Spleen (tissue), 11 donors: ENCODE measurements around the gene NFATC1. TPM values are rescaled to one million over a fixed set of nuclear protein-coding genes. Genes with fewer than 3 reads are reported as not detected.

ENCODE experiments used
- DNase-seq: peaks from one replicate; pipeline ENCODE4 v3.0.0-alpha.2; 2020
- H3K27ac ChIP-seq, 8 donors: fragments of 200-600 bp; sonication (generic) in 7 of 8; 1 replicate in 4 of 8; 2 replicates in 4 of 8; pipeline versions ENCODE4 v1.5.0 to v1.8.0; 2016 to 2021; ENCODE audit warnings: inconsistent platforms in 4 of 8, mild to moderate bottlenecking in 4 of 8, moderate library complexity in 1 of 8
- H3K27me3 ChIP-seq, 7 donors: fragments of 200-600 bp; sonication (generic) in 6 of 7; replicated peaks in 1 of 7; 1 replicate in 4 of 7; 2 replicates in 3 of 7; pipeline versions ENCODE4 v1.5.0 to v1.8.0; 2016 to 2021; ENCODE audit warnings: inconsistent platforms in 3 of 7, mild to moderate bottlenecking in 1 of 7
- H3K36me3 ChIP-seq, 6 donors: fragments of 200-600 bp; sonication (generic) in 5 of 6; 1 replicate in 4 of 6; 2 replicates in 2 of 6; pipeline versions ENCODE4 v1.5.0 to v1.8.0; 2016 to 2021; ENCODE audit warnings: inconsistent platforms in 2 of 6
- H3K4me1 ChIP-seq, 6 donors: fragments of 200-600 bp; sonication (generic) in 5 of 6; 1 replicate in 3 of 6; 2 replicates in 3 of 6; pipeline versions ENCODE4 v1.5.0 to v1.8.0; 2016 to 2021; ENCODE audit warnings: inconsistent platforms in 3 of 6
- H3K4me3 ChIP-seq, 8 donors: fragments of 200-600 bp; sonication (generic) in 7 of 8; 1 replicate in 4 of 8; 2 replicates in 4 of 8; pipeline versions ENCODE4 v1.5.0 to v1.8.0; 2016 to 2021; ENCODE audit warnings: inconsistent platforms in 4 of 8, mild to moderate bottlenecking in 4 of 8, moderate library complexity in 2 of 8
- H3K9me3 ChIP-seq, 8 donors: fragments of 200-600 bp; sonication (generic) in 7 of 8; 1 replicate in 4 of 8; 2 replicates in 4 of 8; pipeline versions ENCODE4 v1.5.0 to v1.8.0; 2016 to 2021; ENCODE audit warnings: inconsistent platforms in 4 of 8
- CTCF ChIP-seq, 11 experiments: fragments of 200-600 bp in 7 of 11; fragments of 450-650 bp in 4 of 11; sonication (generic) in 4 of 11; IDR thresholded peaks in 8 of 11; conservative IDR thresholded peaks in 3 of 11; 1 replicate in 7 of 11; 2 replicates in 4 of 11; pipeline versions ENCODE4 v1.4.0 to v1.8.0; 2016 to 2021; ENCODE audit warnings: antibody characterized with exemption in 11 of 11, inconsistent platforms in 4 of 11, mild to moderate bottlenecking in 1 of 11
- POLR2A ChIP-seq, 3 donors: fragments of 450-650 bp; IDR thresholded peaks; one replicate each; pipeline ENCODE4 v1.5.1; 2017; ENCODE audit warnings: antibody characterized with exemption in 3 of 3, mild to moderate bottlenecking in 1 of 3
- POLR2AphosphoS5 ChIP-seq, 3 donors: sonication (generic); formaldehyde crosslinking; IDR thresholded peaks; one replicate each; pipeline ENCODE4 v1.5.1; 2017; ENCODE audit warnings: antibody characterized with exemption in 3 of 3
- WGBS, 5 donors: extraction: QIAGEN DNeasy Blood & Tissue Kit in 3 of 5; methylation state at CpG; one replicate each; pipeline versions ENCODE4 v1.1.5 to v1.1.7; 2013 to 2018; 5-methylcytosine and 5-hydroxymethylcytosine counted together
- intact Hi-C: fragments of 100-400 bp; cut with DNase I; formaldehyde crosslinking; loops from one replicate; pipeline ENCODE4 v1.15.0; 2023; ENCODE audit warnings: low total_unique reads
- polyA plus RNA-seq, 3 donors: library from polyadenylated mRNA; stranded (reverse); fragments of 200-250 nt; gene quantifications; one replicate each; pipeline ENCODE4 v1.2.1, GENCODE V29; 2013
- total RNA-seq, 7 donors: library from RNA; depleted of rRNA in 3 of 7; stranded (reverse); fragments of >200 nt in 3 of 7; fragmentation: NEBNext Ultra II Directional in 4 of 7; extraction: Animal tissue kit (Norgen Biotek cat#: 25700) in 4 of 7; gene quantifications; one replicate each; pipeline versions ENCODE4 v1.1.0 to v1.2.1, GENCODE V29; 2016 to 2021
- donor health status: healthy with polysubstance abuse.
- donor health status: DM: no; HTN: no; CAD: no; lungs with moderate emphysema.
- donor health status: DM: no; HTN: no; CAD: no.
- donor health status: Bipolar disorder and iron deficiency.
- donor health status: healthy.
- donor health status: DM: no; HTN: no; CAD: no.
- donor health status: DM: yes; HTN: yes; CAD: no.

The NFATC1 gene
- total and polyA plus RNA-seq, 10 donors, result 20.7 to 64.9 (median 47.4) TPM

GRCh38 chr18:79413426-79413825 is 17.7 kb downstream of the NFATC1 start:
- Histone ChIP-seq H3K36me3 (peaks cover 3 to 76% (median 44%) of the 10 kb centered on the region in 6 donors), H3K27ac (peak overlapping the region in 7 of 8 donors; percentile 61 to 82 (median 74)), H3K27me3 (no peaks in the 10 kb centered on the region), H3K4me3 (no peak overlapping the region), H3K4me1 (peaks cover 0 to 65% (median 43%) of the 10 kb centered on the region in 6 donors), H3K9me3 (no peaks in the 10 kb centered on the region)
- WGBS, 5 donors, result 83 to 97% (median 89%) methylated on average over 15 to 16 of the region's 16 CpGs
- TF ChIP-seq POLR2AphosphoS5 (IDR thresholded peaks at IDR 0.05) (no peak), POLR2A (IDR thresholded peaks at IDR 0.05) (no peak), CTCF (IDR thresholded peaks at IDR 0.05 in 8 of 11, conservative IDR thresholded peaks at IDR 0.05 in 3 of 11) (no peak)
- intact Hi-C loops, result no loop called here
- peak; percentile 67 for DNase-seq

DNA sequence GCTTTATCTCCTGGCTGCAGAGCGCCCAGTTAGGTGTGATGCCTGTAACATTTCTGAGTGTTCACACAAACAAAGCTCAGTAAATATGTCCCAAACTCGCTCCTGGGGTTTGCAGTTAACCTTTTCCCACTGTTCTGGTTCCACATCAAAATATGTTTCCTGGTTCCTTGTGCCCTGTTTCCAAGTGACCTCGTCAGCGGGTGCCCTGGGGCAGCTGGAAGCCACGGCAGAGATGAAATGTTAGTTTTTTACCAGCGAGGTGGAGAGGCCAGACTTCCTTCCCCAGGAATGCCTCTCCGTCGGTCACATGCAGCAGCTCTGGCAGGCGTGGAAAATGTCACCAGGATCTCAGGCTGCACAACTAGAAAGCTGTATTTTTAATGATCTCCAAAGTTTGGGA is 18.2 kb downstream of the NFATC1 start:
- Histone ChIP-seq H3K27me3 (no peaks in the 10 kb centered on the region), H3K4me1 (peaks cover 0 to 67% (median 44%) of the 10 kb centered on the region in 6 donors), H3K9me3 (no peaks in the 10 kb centered on the region), H3K4me3 (no peak overlapping the region), H3K36me3 (peaks cover 3 to 81% (median 45%) of the 10 kb centered on the region in 6 donors), H3K27ac (peak overlapping the region in 7 of 8 donors; percentile 61 to 82 (median 74))
- intact Hi-C loops, result no loop called here
- DNase-seq, result peak; percentile 73
- TF ChIP-seq CTCF (IDR thresholded peaks at IDR 0.05 in 8 of 11, conservative IDR thresholded peaks at IDR 0.05 in 3 of 11) (no peak), POLR2AphosphoS5 (IDR thresholded peaks at IDR 0.05) (peak in 2 of 3 donors; percentile 65 to 78)
- WGBS, 5 donors, result 55 to 83% (median 72%) methylated on average over 9 of the region's 9 CpGs

DNA sequence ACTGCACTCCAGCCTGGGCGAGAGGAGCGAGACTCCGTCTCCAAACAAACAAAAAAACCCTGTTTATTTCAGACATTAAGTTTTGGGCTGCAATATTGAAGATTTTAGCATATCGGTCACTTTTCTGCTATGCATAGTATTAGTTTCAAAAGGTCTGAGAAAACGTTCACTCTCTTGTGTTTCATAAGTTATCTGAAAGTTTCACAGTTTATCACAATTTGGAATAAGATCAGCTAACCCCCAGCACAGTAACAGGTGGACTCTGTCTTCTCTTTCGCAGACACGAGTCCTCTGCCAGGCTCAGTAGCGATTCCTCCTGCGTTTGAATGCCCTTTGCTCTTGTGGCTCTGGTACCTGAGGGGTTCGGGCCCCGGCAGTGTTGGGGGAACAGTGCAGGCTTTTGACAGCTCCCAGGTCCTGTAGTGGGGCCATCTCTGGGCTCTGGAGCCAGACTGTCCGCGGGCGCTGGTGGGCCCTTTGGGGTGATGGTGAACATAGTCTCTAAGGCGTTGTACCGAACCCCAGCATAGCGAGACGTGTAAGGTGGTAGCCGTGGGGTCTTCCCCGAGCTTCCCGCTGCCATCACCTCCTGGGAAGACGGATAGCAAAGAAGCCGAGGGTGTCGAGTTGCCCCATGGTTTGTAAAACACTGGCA is 20.4 kb downstream of the NFATC1 start:
- TF ChIP-seq CTCF (IDR thresholded peaks at IDR 0.05 in 8 of 11, conservative IDR thresholded peaks at IDR 0.05 in 3 of 11), result no peak
- no peak for TF ChIP-seq POLR2A (IDR thresholded peaks at IDR 0.05)
- no peak for TF ChIP-seq POLR2AphosphoS5 (IDR thresholded peaks at IDR 0.05)
- Histone ChIP-seq H3K4me3 (no peak overlapping the region), H3K9me3 (no peaks in the 10 kb centered on the region), H3K27ac (no peak overlapping the region), H3K27me3 (no peaks in the 10 kb centered on the region), H3K36me3 (peaks cover 3 to 90% (median 41%) of the 10 kb centered on the region in 6 donors), H3K4me1 (peaks cover 0 to 72% (median 46%) of the 10 kb centered on the region in 6 donors)
- whole genome bisulfite sequencing, 5 donors, result 91 to 95% (median 92%) methylated on average over 24 of the region's 24 CpGs
- intact Hi-C loops, result no loop called here
- peak; percentile 62 for DNase-seq

- Histone ChIP-seq H3K27ac (no peak overlapping the region), H3K27me3 (no peaks in the 10 kb centered on the region), H3K9me3 (no peaks in the 10 kb centered on the region), H3K4me1 (peaks cover 0 to 73% (median 45%) of the 10 kb centered on the region in 6 donors), H3K4me3 (no peak overlapping the region), H3K36me3 (peaks cover 3 to 90% (median 42%) of the 10 kb centered on the region in 6 donors)
- DNase-seq, result peak; percentile 72
- TF ChIP-seq POLR2A (IDR thresholded peaks at IDR 0.05) (no peak), CTCF (IDR thresholded peaks at IDR 0.05 in 8 of 11, conservative IDR thresholded peaks at IDR 0.05 in 3 of 11) (no peak), POLR2AphosphoS5 (IDR thresholded peaks at IDR 0.05) (no peak)
- 85 to 91% (median 86%) methylated on average over 9 to 12 of the region's 12 CpGs for WGBS, 5 donors
- intact Hi-C loops, result no loop called here
Observed at GRCh38 chr18:79416677-79417052, 20.9 kb downstream of the NFATC1 start.
